Peyer's patch (tissue), 4 donors: Measurements from ENCODE around the gene TSEN54. TPM values are rescaled to one million over a fixed set of nuclear protein-coding genes. Genes with fewer than 3 reads are reported as not detected.
"Not testable (repeated sequence)": the region's sequence is repeated elsewhere in the genome, so short reads cannot be mapped to it uniquely, and the experiment has no call there.

Experiments
- DNase-seq, 3 donors: peaks; one replicate each; pipeline ENCODE4 v3.0.0-alpha.2; 2017 to 2019
- H3K27ac ChIP-seq, 4 donors: fragments of 200-600 bp; sonication (generic); one replicate each; pipeline ENCODE4 v1.5.1; 2016 to 2019
- H3K27me3 ChIP-seq, 2 donors: fragments of 200-600 bp; sonication (generic); one replicate each; pipeline ENCODE4 v1.5.1; 2019
- H3K36me3 ChIP-seq, 3 donors: fragments of 200-600 bp; sonication (generic); one replicate each; pipeline ENCODE4 v1.5.1; 2016 to 2019
- H3K4me1 ChIP-seq, 4 donors: fragments of 200-600 bp; sonication (generic); one replicate each; pipeline ENCODE4 v1.5.1; 2016 to 2019
- H3K4me3 ChIP-seq, 4 donors: fragments of 200-600 bp; sonication (generic); 1 replicate in 3 of 4; 2 replicates in 1 of 4; pipeline ENCODE4 v1.5.1; 2016 to 2019; ENCODE audit warnings: mild to moderate bottlenecking in 1 of 4
- H3K9me3 ChIP-seq, 4 donors: fragments of 200-600 bp; sonication (generic); one replicate each; pipeline ENCODE4 v1.5.1; 2016 to 2019; ENCODE audit warnings: mild to moderate bottlenecking in 1 of 4
- POLR2A ChIP-seq, 2 donors: fragments of 450-650 bp; IDR thresholded peaks; one replicate each; pipeline ENCODE4 v1.5.1; 2017; ENCODE audit warnings: antibody characterized with exemption in 2 of 2, mild to moderate bottlenecking in 2 of 2, moderate library complexity in 2 of 2
- total RNA-seq, 4 donors: library from RNA; depleted of rRNA; stranded (reverse); fragments of >200 nt; gene quantifications; one replicate each; pipeline ENCODE4 v1.1.0, GENCODE V29; 2016
- TF ChIP-seq, protein P1 (sequence below), 6 experiments: fragments of 450-650 bp in 4 of 6; fragments of 200-600 bp in 2 of 6; sonication (generic) in 1 of 6; IDR thresholded peaks; one replicate each; pipeline ENCODE4 v1.5.1; 2017 to 2019; ENCODE audit warnings: antibody characterized with exemption in 6 of 6, mild to moderate bottlenecking in 3 of 6, moderate library complexity in 1 of 6

TSEN54 gene
- total RNA-seq, 4 donors from 2014 or later, result 47.9 to 89.5 (median 80.0) TPM

DNA sequence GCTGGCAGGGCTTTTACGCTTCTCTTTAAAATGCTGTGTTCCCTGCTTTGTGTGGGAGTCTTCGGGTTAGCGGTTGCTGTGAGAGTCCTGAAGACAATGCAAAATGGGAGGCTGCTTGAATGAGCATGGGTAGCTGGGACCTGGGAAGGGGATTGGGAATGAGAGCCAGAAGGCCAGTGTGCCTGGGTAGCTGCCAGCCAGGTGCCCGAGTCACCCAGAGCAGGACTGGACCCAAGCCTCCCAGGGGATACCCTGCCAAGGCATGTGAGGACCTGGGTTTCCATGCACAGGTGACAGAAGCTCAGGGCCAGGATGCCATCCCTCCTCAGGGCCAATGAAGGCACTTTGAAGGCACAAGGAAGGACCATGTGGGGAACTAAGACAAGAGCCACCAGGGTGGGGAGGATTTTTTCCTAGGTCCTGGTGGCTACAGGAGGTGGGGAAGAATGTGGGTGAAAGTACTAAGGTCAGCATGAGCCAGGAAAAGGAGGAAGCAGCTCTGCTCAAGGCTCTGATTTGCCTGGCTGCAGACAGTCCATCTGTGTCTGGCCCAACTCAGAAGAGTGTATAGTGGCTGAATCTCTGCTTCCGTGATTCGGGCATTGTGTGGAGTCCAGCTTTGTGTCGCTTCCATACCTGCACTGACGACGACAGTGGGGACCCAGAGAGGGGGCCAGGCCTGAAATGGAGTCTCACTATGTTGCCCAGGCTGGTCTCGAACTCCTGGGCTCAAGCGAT lies 39.4 kb upstream of the TSEN54 start:
- Histone ChIP-seq H3K27me3 (no peaks in the 10 kb centered on the region), H3K4me1 (peaks cover 0 to 43% (median 2%) of the 10 kb centered on the region in 4 donors), H3K4me3 (no peak overlapping the region), H3K27ac (peak overlapping the region in 2 of 4 donors; percentile 20 to 55), H3K36me3 (peaks cover 0 to 21% (median 0%) of the 10 kb centered on the region in 3 donors), H3K9me3 (no peaks in the 10 kb centered on the region)
- DNase-seq, result no peak
- TF ChIP-seq POLR2A (IDR thresholded peaks at IDR 0.05), result no peak
- TF ChIP-seq, protein P1, sequence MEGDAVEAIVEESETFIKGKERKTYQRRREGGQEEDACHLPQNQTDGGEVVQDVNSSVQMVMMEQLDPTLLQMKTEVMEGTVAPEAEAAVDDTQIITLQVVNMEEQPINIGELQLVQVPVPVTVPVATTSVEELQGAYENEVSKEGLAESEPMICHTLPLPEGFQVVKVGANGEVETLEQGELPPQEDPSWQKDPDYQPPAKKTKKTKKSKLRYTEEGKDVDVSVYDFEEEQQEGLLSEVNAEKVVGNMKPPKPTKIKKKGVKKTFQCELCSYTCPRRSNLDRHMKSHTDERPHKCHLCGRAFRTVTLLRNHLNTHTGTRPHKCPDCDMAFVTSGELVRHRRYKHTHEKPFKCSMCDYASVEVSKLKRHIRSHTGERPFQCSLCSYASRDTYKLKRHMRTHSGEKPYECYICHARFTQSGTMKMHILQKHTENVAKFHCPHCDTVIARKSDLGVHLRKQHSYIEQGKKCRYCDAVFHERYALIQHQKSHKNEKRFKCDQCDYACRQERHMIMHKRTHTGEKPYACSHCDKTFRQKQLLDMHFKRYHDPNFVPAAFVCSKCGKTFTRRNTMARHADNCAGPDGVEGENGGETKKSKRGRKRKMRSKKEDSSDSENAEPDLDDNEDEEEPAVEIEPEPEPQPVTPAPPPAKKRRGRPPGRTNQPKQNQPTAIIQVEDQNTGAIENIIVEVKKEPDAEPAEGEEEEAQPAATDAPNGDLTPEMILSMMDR (IDR thresholded peaks at IDR 0.05), result no peak

DNA sequence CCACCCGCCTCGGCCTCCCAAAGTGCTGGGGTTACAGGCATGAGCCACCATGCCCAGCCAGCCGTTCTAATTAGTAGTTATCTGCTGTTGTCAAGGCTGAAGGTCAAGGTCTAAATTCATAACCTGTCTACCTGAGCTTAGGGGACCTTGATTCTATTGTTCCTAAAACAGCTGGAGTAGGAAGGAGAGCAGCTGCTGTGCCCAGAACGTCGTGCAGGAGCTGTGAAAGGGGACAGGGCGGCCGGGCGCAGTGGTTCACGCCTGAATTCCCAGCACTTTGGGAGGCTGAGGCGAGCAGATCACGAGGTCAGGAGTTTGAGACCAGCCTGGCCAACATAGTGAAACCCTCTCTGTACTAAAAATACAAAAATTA lies 38.9 kb upstream of the TSEN54 start:
- DNase-seq, H3K4me3 ChIP-seq, H3K9me3 ChIP-seq, H3K27me3 ChIP-seq: not testable (repeated sequence)
- peak overlapping the region in 2 of 4 donors; percentile 13 to 55 for H3K27ac ChIP-seq
- peaks cover 0 to 17% (median 0%) of the 10 kb centered on the region in 3 donors for H3K36me3 ChIP-seq
- H3K4me1 ChIP-seq, result peaks cover 0 to 43% (median 2%) of the 10 kb centered on the region in 4 donors

DNA sequence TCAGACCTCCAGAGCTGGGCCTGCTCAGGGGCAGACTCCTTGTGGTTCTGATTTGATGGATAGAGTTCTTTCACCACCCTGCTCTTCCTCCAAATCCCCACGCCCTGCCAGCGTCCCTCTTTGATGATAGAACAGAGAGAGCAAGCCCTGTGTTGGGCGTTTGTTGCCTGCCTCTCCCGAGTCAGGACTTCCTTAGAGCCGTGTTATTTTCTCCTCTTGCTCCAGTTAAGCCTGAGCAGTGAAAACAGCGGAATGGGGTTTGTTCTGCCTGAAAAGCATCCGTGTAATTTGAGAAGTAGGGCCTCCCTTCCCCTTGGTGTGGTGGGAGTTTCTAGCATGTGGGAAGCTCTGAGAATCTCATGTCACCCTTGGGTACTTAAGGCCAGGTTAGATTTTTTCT lies 37.8 kb upstream of the TSEN54 start:
- DNase-seq, result no peak
- Histone ChIP-seq H3K9me3 (no peaks in the 10 kb centered on the region), H3K4me3 (no peak overlapping the region), H3K36me3 (peaks cover 0 to 7% (median 0%) of the 10 kb centered on the region in 3 donors), H3K27me3 (no peaks in the 10 kb centered on the region), H3K27ac (no peak overlapping the region), H3K4me1 (peaks cover 0 to 43% (median 2%) of the 10 kb centered on the region in 4 donors)
- TF ChIP-seq, protein P1 (IDR thresholded peaks at IDR 0.05), result no peak
- no peak for TF ChIP-seq POLR2A (IDR thresholded peaks at IDR 0.05)

DNA sequence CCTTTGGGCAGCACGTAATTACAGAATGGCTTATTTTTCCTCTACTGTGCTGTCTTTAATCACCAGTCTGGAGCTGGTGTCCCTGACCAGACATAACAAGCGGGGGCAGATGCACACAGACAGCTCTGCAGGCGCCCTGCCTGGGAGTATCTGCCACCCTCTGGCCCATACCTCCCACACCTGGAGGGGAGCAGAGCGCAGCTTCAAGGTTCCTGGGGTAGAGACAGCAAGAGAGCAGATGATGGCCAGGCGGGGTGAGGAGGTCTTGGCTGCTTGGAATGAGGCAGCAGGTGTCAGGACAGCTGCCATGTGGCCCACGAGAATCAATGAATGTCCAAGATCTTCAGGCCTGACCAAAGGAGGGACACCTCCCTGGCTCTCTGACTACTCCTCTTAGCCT lies 36.0 kb upstream of the TSEN54 start:
- Histone ChIP-seq H3K4me1 (peaks cover 0 to 37% (median 2%) of the 10 kb centered on the region in 4 donors), H3K4me3 (no peak overlapping the region), H3K27ac (no peak overlapping the region), H3K36me3 (no peaks in the 10 kb centered on the region), H3K27me3 (no peaks in the 10 kb centered on the region), H3K9me3 (no peaks in the 10 kb centered on the region)
- DNase-seq, result no peak
- TF ChIP-seq, protein P1 (IDR thresholded peaks at IDR 0.05), result no peak
- no peak for TF ChIP-seq POLR2A (IDR thresholded peaks at IDR 0.05)

DNA sequence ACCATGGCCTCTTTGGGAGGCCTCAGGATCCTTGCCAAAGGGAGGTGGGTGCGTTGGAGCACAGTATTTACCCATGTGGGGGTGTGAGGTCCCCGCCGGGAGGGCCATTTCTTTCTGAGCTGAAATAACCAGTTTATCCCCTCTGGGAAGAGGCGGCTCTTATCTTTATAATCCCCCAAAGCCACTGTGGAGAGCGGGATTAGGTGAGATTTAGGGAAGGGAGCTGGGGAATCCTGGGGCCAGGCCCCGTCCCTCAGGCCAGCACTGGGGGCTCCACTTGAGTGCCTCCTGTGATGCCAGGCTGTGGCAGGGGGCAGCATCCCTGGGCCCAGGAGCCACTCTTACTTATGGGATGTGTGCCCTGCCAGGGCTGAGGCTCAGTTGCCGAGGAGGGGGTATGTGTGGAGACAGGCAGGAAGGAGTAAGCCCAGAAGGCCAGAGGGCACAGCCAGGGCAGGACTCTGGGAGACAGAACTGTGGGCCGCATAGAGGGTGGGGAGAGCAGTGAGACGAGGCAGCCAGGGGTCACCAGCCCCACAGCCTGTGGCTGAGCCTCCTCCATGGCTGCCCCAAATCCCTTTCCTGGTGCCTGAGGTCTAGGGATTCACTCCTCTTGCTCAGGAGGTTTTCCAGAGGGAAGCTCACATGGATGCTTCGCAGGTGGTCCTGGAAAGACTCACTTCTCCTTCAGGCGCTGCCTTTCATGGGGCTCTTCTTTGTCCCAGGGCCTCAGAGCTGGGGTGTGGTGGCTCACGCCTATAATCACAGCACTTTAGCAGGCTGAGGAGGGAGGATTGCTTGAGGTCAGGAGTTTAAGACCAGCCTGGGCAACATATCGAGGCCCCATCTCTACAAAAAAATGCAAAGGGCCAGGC lies 34.9 kb upstream of the TSEN54 start:
- H3K4me3 ChIP-seq, result no peak overlapping the region
- H3K27me3 ChIP-seq, result no peaks in the 10 kb centered on the region
- no peak for DNase-seq
- no peaks in the 10 kb centered on the region for H3K36me3 ChIP-seq
- peaks cover 0 to 26% (median 2%) of the 10 kb centered on the region in 4 donors for H3K4me1 ChIP-seq
- no peaks in the 10 kb centered on the region for H3K9me3 ChIP-seq
- TF ChIP-seq, protein P1 (IDR thresholded peaks at IDR 0.05), result no peak
- TF ChIP-seq POLR2A (IDR thresholded peaks at IDR 0.05), result no peak
- H3K27ac ChIP-seq, result no peak overlapping the region
